Activated naive CD4-positive, alpha-beta T cell treated with anti-CD3 and anti-CD28 coated beads, Interleukin-2, amount 50 U/mL, for 24 hours (primary cell): ENCODE measurements around the gene GPC6.

Source experiments
- H3K27ac Mint-ChIP-seq: one replicate; pipeline ENCODE4 v1.8.0; 2021; ENCODE audit warnings: mild to moderate bottlenecking, mixed read lengths
- H3K27me3 Mint-ChIP-seq: one replicate; pipeline ENCODE4 v1.8.0; 2021; ENCODE audit warnings: mixed read lengths
- H3K36me3 Mint-ChIP-seq: one replicate; pipeline ENCODE4 v1.8.0; 2021; ENCODE audit warnings: mixed read lengths
- H3K4me1 Mint-ChIP-seq: one replicate; pipeline ENCODE4 v1.8.0; 2021; ENCODE audit warnings: mixed read lengths
- H3K4me3 Mint-ChIP-seq: one replicate; pipeline ENCODE4 v1.8.0; 2021; ENCODE audit warnings: mild to moderate bottlenecking, mixed read lengths
- H3K9me3 Mint-ChIP-seq: one replicate; pipeline ENCODE4 v1.8.0; 2021; ENCODE audit warnings: mixed read lengths

The GPC6 gene

GRCh38 chr13:93784191-93784590 lies 557.6 kb downstream of the GPC6 start:
- Mint-ChIP-seq H3K9me3 (no peaks in the 10 kb centered on the region), H3K4me1 (no peaks in the 10 kb centered on the region), H3K27ac (no peak overlapping the region), H3K36me3 (no peaks in the 10 kb centered on the region), H3K4me3 (no peak overlapping the region), H3K27me3 (peaks cover 5% of the 10 kb centered on the region)

- Mint-ChIP-seq H3K4me1 (no peaks in the 10 kb centered on the region), H3K36me3 (no peaks in the 10 kb centered on the region), H3K27me3 (peaks cover 5% of the 10 kb centered on the region), H3K4me3 (no peak overlapping the region), H3K27ac (no peak overlapping the region), H3K9me3 (no peaks in the 10 kb centered on the region)
Observed at GRCh38 chr13:93786846-93787489, 560.4 kb downstream of the GPC6 start.

- Mint-ChIP-seq H3K4me3 (no peak overlapping the region), H3K27me3 (peaks cover 5% of the 10 kb centered on the region), H3K27ac (no peak overlapping the region), H3K9me3 (no peaks in the 10 kb centered on the region), H3K4me1 (no peaks in the 10 kb centered on the region), H3K36me3 (no peaks in the 10 kb centered on the region)
Observed at GRCh38 chr13:93788456-93788855, 561.8 kb downstream of the GPC6 start.

- Mint-ChIP-seq H3K36me3 (no peaks in the 10 kb centered on the region), H3K4me3 (no peak overlapping the region), H3K27ac (no peak overlapping the region), H3K27me3 (peaks cover 4% of the 10 kb centered on the region), H3K4me1 (peaks cover 3% of the 10 kb centered on the region), H3K9me3 (no peaks in the 10 kb centered on the region)
Observed at GRCh38 chr13:93789058-93789457, 562.5 kb downstream of the GPC6 start.

- peaks cover 2% of the 10 kb centered on the region for H3K27me3 Mint-ChIP-seq
- H3K27ac Mint-ChIP-seq = peak overlapping the region; percentile 42
- peaks cover 8% of the 10 kb centered on the region for H3K4me1 Mint-ChIP-seq
- H3K36me3 Mint-ChIP-seq = no peaks in the 10 kb centered on the region
- no peaks in the 10 kb centered on the region for H3K9me3 Mint-ChIP-seq
- H3K4me3 Mint-ChIP-seq = no peak overlapping the region
Observed at GRCh38 chr13:93794197-93794885, 567.7 kb downstream of the GPC6 start.

GRCh38 chr13:93797463-93797862 lies 570.9 kb downstream of the GPC6 start:
- Mint-ChIP-seq H3K4me1 (peaks cover 8% of the 10 kb centered on the region), H3K36me3 (no peaks in the 10 kb centered on the region), H3K4me3 (no peak overlapping the region), H3K9me3 (no peaks in the 10 kb centered on the region), H3K27ac (no peak overlapping the region), H3K27me3 (peaks cover 2% of the 10 kb centered on the region)

GRCh38 chr13:93800342-93800741 lies 573.7 kb downstream of the GPC6 start:
- Mint-ChIP-seq H3K4me1 (no peaks in the 10 kb centered on the region), H3K27me3 (no peaks in the 10 kb centered on the region), H3K36me3 (no peaks in the 10 kb centered on the region), H3K9me3 (no peaks in the 10 kb centered on the region), H3K4me3 (no peak overlapping the region), H3K27ac (no peak overlapping the region)

- H3K4me1 Mint-ChIP-seq = no peaks in the 10 kb centered on the region
- no peak overlapping the region for H3K4me3 Mint-ChIP-seq
- no peak overlapping the region for H3K27ac Mint-ChIP-seq
- no peaks in the 10 kb centered on the region for H3K9me3 Mint-ChIP-seq
- H3K36me3 Mint-ChIP-seq = no peaks in the 10 kb centered on the region
- peaks cover 3% of the 10 kb centered on the region for H3K27me3 Mint-ChIP-seq
Observed at GRCh38 chr13:93805736-93806135, 579.1 kb downstream of the GPC6 start.

- no peaks in the 10 kb centered on the region for H3K36me3 Mint-ChIP-seq
- H3K27ac Mint-ChIP-seq = no peak overlapping the region
- no peaks in the 10 kb centered on the region for H3K9me3 Mint-ChIP-seq
- no peak overlapping the region for H3K4me3 Mint-ChIP-seq
- no peaks in the 10 kb centered on the region for H3K4me1 Mint-ChIP-seq
- peaks cover 3% of the 10 kb centered on the region for H3K27me3 Mint-ChIP-seq
Observed at GRCh38 chr13:93806861-93807260, 580.3 kb downstream of the GPC6 start.

- Mint-ChIP-seq H3K4me3 (no peak overlapping the region), H3K4me1 (no peaks in the 10 kb centered on the region), H3K27ac (no peak overlapping the region), H3K36me3 (no peaks in the 10 kb centered on the region), H3K27me3 (peaks cover 5% of the 10 kb centered on the region), H3K9me3 (no peaks in the 10 kb centered on the region)
Observed at GRCh38 chr13:93810264-93810663, 583.7 kb downstream of the GPC6 start.

GRCh38 chr13:93811071-93811737 lies 584.6 kb downstream of the GPC6 start:
- no peaks in the 10 kb centered on the region for H3K4me1 Mint-ChIP-seq
- no peak overlapping the region for H3K4me3 Mint-ChIP-seq
- no peaks in the 10 kb centered on the region for H3K36me3 Mint-ChIP-seq
- no peaks in the 10 kb centered on the region for H3K9me3 Mint-ChIP-seq
- peaks cover 2% of the 10 kb centered on the region for H3K27me3 Mint-ChIP-seq
- H3K27ac Mint-ChIP-seq = no peak overlapping the region

GRCh38 chr13:93811738-93812112 lies 585.1 kb downstream of the GPC6 start:
- Mint-ChIP-seq H3K27ac (no peak overlapping the region), H3K9me3 (no peaks in the 10 kb centered on the region), H3K27me3 (peaks cover 2% of the 10 kb centered on the region), H3K4me3 (no peak overlapping the region), H3K36me3 (no peaks in the 10 kb centered on the region), H3K4me1 (no peaks in the 10 kb centered on the region)

GRCh38 chr13:93814658-93815057 lies 588.1 kb downstream of the GPC6 start:
- Mint-ChIP-seq H3K4me3 (no peak overlapping the region), H3K36me3 (no peaks in the 10 kb centered on the region), H3K9me3 (no peaks in the 10 kb centered on the region), H3K27me3 (peaks cover 6% of the 10 kb centered on the region), H3K27ac (no peak overlapping the region), H3K4me1 (no peaks in the 10 kb centered on the region)

GRCh38 chr13:93818345-93818744 lies 591.7 kb downstream of the GPC6 start:
- Mint-ChIP-seq H3K36me3 (no peaks in the 10 kb centered on the region), H3K4me3 (no peak overlapping the region)

GRCh38 chr13:93819331-93819890 lies 592.8 kb downstream of the GPC6 start:
- Mint-ChIP-seq H3K36me3 (no peaks in the 10 kb centered on the region), H3K9me3 (no peaks in the 10 kb centered on the region)

More at GRCh38 chr13:93818345-93818744, 591.7 kb downstream of the GPC6 start:
- H3K4me1 Mint-ChIP-seq = no peaks in the 10 kb centered on the region
- no peak overlapping the region for H3K27ac Mint-ChIP-seq
- no peaks in the 10 kb centered on the region for H3K9me3 Mint-ChIP-seq
- H3K27me3 Mint-ChIP-seq = peaks cover 4% of the 10 kb centered on the region

GRCh38 chr13:93824286-93824685 lies 597.7 kb downstream of the GPC6 start:
- no peaks in the 10 kb centered on the region for H3K4me1 Mint-ChIP-seq
- no peaks in the 10 kb centered on the region for H3K9me3 Mint-ChIP-seq
- no peak overlapping the region for H3K27ac Mint-ChIP-seq
- peaks cover 7% of the 10 kb centered on the region for H3K27me3 Mint-ChIP-seq
- no peaks in the 10 kb centered on the region for H3K36me3 Mint-ChIP-seq
- H3K4me3 Mint-ChIP-seq = no peak overlapping the region

More at GRCh38 chr13:93819331-93819890, 592.8 kb downstream of the GPC6 start:
- no peaks in the 10 kb centered on the region for H3K4me1 Mint-ChIP-seq
- peaks cover 3% of the 10 kb centered on the region for H3K27me3 Mint-ChIP-seq
- H3K4me3 Mint-ChIP-seq = no peak overlapping the region
- no peak overlapping the region for H3K27ac Mint-ChIP-seq
